ENCODE measurements around the gene PRUNE1. TPM values are rescaled to one million over a fixed set of nuclear protein-coding genes. Genes with fewer than 3 reads are reported as not detected.
A peak's percentile ranks its signal among the peaks of the same experiment; 100 is the strongest.

Gene PRUNE1
- total and polyA plus RNA-seq, 2 donors from 2014 or later: 24.0 to 25.6 TPM

GRCh38 chr1:151024540-151025146 is 16.4 kb downstream of the PRUNE1 start:
- H3K27ac ChIP-seq (ENCODE audit: low read depth in 2 of 2, low read length in 2 of 2): peak overlapping the region in 1 of 2 donors; percentile 6
- H3K9me3 ChIP-seq (ENCODE audit: control insufficient read depth in 2 of 3, insufficient read depth in 1 of 3, low read length in 3 of 3): no peaks in the 10 kb centered on the region
- no peaks in the 10 kb centered on the region for H3K27me3 ChIP-seq (ENCODE audit: control insufficient read depth, insufficient read depth, low read length)
- H3K36me3 ChIP-seq (ENCODE audit: control insufficient read depth in 2 of 3, insufficient read depth in 3 of 3, low read length in 3 of 3): peaks cover 8 to 28% (median 13%) of the 10 kb centered on the region in 3 donors
- no peak for FAIRE-seq
- peaks cover 0 to 10% (median 0%) of the 10 kb centered on the region in 3 donors for H3K4me1 ChIP-seq (ENCODE audit: control insufficient read depth in 2 of 3, insufficient read depth in 2 of 3, low read depth in 1 of 3, low read length in 3 of 3)
- H3K9ac ChIP-seq (ENCODE audit: low read length in 3 of 3): no peak overlapping the region
- TF ChIP-seq, protein P1, sequence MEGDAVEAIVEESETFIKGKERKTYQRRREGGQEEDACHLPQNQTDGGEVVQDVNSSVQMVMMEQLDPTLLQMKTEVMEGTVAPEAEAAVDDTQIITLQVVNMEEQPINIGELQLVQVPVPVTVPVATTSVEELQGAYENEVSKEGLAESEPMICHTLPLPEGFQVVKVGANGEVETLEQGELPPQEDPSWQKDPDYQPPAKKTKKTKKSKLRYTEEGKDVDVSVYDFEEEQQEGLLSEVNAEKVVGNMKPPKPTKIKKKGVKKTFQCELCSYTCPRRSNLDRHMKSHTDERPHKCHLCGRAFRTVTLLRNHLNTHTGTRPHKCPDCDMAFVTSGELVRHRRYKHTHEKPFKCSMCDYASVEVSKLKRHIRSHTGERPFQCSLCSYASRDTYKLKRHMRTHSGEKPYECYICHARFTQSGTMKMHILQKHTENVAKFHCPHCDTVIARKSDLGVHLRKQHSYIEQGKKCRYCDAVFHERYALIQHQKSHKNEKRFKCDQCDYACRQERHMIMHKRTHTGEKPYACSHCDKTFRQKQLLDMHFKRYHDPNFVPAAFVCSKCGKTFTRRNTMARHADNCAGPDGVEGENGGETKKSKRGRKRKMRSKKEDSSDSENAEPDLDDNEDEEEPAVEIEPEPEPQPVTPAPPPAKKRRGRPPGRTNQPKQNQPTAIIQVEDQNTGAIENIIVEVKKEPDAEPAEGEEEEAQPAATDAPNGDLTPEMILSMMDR (IDR thresholded peaks at IDR 0.05; ENCODE audit: borderline replicate concordance, extremely low read depth, insufficient read depth): peak; percentile 68
- peak; percentile 78 to 88 (median 81) for DNase-seq
- intact Hi-C loops (cut with DNase I): no loop called here
- H3K4me3 ChIP-seq (ENCODE audit: low read length in 3 of 3): no peak overlapping the region

- Histone ChIP-seq H3K36me3 (ENCODE audit: control insufficient read depth in 2 of 3, insufficient read depth in 3 of 3, low read length in 3 of 3) (peaks cover 10 to 36% (median 17%) of the 10 kb centered on the region in 3 donors), H3K9ac (ENCODE audit: low read length in 3 of 3) (no peak overlapping the region), H3K27ac (ENCODE audit: low read depth in 2 of 2, low read length in 2 of 2) (no peak overlapping the region), H3K27me3 (ENCODE audit: control insufficient read depth, insufficient read depth, low read length) (no peaks in the 10 kb centered on the region), H3K9me3 (ENCODE audit: control insufficient read depth in 2 of 3, insufficient read depth in 1 of 3, low read length in 3 of 3) (no peaks in the 10 kb centered on the region), H3K4me1 (ENCODE audit: control insufficient read depth in 2 of 3, insufficient read depth in 2 of 3, low read depth in 1 of 3, low read length in 3 of 3) (peaks cover 0 to 10% (median 0%) of the 10 kb centered on the region in 3 donors), H3K4me3 (ENCODE audit: low read length in 3 of 3) (no peak overlapping the region)
- intact Hi-C loops (cut with DNase I): no loop called here
- FAIRE-seq: no peak
- DNase-seq: no peak
- TF ChIP-seq, protein P1 (IDR thresholded peaks at IDR 0.05; ENCODE audit: borderline replicate concordance, extremely low read depth, insufficient read depth): no peak
These were observed 18.2 kb downstream of the PRUNE1 start for GRCh38 chr1:151026460-151026859.

DNA sequence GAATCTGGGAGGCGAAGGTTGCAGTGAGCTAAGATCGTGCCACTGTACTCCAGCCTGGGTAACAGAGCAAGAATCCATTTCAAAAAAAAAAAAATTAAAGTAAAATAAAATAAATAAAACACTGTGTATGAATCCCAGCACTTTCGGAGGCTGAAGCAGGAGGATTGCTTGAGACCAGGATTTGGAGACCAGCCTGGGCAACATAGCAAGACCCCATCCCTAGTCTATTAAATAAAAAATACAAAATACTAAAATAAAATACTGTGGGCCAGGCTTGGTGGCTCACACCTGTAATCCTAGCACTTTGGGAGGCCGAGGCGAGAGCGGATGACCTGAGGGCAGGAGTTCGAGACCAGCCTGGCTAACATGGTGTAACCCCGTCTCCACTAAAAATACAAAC is 23.9 kb downstream of the PRUNE1 start:
- H3K9me3 ChIP-seq (ENCODE audit: control insufficient read depth in 2 of 3, insufficient read depth in 1 of 3, low read length in 3 of 3): no peaks in the 10 kb centered on the region
- no peaks in the 10 kb centered on the region for H3K27me3 ChIP-seq (ENCODE audit: control insufficient read depth, insufficient read depth, low read length)
- DNase-seq: no peak
- no peak overlapping the region for H3K4me3 ChIP-seq (ENCODE audit: low read length in 3 of 3)
- H3K36me3 ChIP-seq (ENCODE audit: control insufficient read depth in 2 of 3, insufficient read depth in 3 of 3, low read length in 3 of 3): peaks cover 9 to 36% (median 25%) of the 10 kb centered on the region in 3 donors
- no peaks in the 10 kb centered on the region for H3K4me1 ChIP-seq (ENCODE audit: control insufficient read depth in 2 of 3, insufficient read depth in 2 of 3, low read depth in 1 of 3, low read length in 3 of 3)
- no peak overlapping the region for H3K27ac ChIP-seq (ENCODE audit: low read depth in 2 of 2, low read length in 2 of 2)
- TF ChIP-seq, protein P1 (IDR thresholded peaks at IDR 0.05; ENCODE audit: borderline replicate concordance, extremely low read depth, insufficient read depth): no peak
- intact Hi-C loops (cut with DNase I): no loop called here
- no peak overlapping the region for H3K9ac ChIP-seq (ENCODE audit: low read length in 3 of 3)
- no peak for FAIRE-seq
